ENCODE measurements around the gene NSD2. TPM values are rescaled to one million over a fixed set of nuclear protein-coding genes. Genes with fewer than 3 reads are reported as not detected.

Gene NSD2
- total and polyA plus RNA-seq, 5 donors from 2014 or later = 5.9 to 95.8 (median 7.3) TPM

DNA sequence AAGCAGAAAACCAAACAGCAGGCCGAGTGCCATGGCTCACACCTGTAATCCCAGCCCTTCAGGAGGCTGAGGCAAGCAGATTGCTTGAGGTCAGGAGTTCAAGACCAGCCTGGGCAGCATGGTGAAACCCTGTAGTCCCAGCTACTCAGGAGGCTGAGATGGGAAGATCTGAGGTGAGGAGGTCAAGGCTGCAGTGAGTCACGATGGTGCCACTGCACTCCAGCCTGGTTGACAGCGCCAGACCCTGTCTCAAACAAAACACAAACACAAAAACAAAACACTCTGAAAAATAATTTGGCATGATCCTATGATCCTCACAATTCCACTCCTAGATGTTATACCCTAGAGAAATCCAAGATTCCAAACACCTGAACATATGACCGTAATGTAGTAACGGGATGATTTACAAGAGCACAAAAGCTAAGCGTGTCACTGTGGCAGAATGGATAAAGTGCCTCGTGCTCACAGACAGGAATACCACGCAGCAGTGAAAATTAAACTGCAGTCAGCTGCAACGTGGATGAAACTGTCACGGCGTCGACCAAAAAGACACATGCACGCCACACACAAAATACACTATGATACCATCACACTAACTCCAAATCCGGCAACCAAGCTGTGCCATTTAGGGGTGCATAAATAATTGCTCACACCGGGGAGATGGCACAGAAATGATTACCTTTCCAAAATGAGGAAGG is 135.9 kb downstream of the NSD2 start:
- Mint-ChIP-seq H3K9me3 (peaks cover 0 to 2% (median 0%) of the 10 kb centered on the region in 7 donors), H3K36me3 (peaks cover 19% of the 10 kb centered on the region), H3K4me1 (peaks cover 28 to 53% (median 43%) of the 10 kb centered on the region in 4 donors), H3K27me3 (peaks cover 4% of the 10 kb centered on the region), H3K4me3 (peak overlapping the region; percentile 93 to 99 (median 95)), H3K27ac (peak overlapping the region; percentile 48 to 94 (median 93))
- H3K36me3 ChIP-seq (ENCODE audit: control insufficient read depth, insufficient read depth, low read length) = peaks cover 12% of the 10 kb centered on the region
- peak overlapping the region; percentile 85 for H3K4me3 ChIP-seq (ENCODE audit: low read depth, low read length)
- ATAC-seq (ENCODE audit: low read depth in 2 of 2) (no peak), DNase-seq (no peak)
- H3K27me3 ChIP-seq (ENCODE audit: control insufficient read depth, insufficient read depth, low read length) = no peaks in the 10 kb centered on the region
- H3K9me3 ChIP-seq (ENCODE audit: control insufficient read depth in 2 of 2, low read length in 2 of 2) = no peaks in the 10 kb centered on the region
- H3K27ac ChIP-seq (ENCODE audit: insufficient read depth, low read length, poor library complexity, severe bottlenecking) = no peak overlapping the region
- H3K4me1 ChIP-seq (ENCODE audit: control insufficient read depth, insufficient read depth, low read length, poor library complexity, severe bottlenecking) = peaks cover 23% of the 10 kb centered on the region

DNA sequence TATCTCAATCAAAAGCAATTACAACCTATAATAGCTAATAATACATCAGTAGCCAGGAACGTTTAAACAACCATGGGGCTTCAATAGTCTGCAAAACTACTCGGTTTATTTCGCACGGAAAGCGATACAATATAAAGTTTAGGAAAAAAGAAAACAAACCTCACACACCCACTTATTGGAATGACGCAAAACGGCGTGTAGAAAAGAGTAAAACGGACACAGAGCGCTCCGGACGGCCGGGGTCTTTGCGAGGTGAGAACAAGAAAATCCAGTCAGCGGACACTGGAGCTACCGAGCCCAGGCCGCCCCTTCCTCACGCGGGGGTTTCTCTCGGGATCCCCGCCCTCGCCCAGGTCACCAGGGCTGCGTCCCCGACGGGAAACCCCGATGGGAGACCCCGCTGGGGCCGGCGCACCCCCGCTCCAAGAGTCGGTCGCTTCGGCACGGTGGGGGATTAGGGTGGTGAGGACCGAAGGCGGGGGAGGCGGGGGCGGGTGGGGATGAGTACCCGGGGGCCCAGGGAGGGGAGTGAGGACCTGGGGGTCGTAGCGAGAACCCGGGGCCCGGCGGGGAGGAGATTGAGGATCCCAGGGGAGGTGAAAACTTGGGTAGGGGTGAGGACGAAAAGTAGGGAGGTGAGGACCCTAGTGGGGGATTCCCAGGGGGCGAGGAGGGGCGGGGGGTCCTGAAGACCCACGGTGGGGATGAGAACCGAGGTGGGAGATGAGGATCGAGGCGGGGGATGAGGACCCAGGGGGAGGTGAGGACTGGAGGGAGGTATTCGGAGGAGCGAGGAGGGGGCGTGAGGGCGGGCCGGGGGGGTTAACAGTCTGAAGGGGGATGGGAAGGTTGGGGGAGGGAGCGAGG is 136.8 kb downstream of the NSD2 start:
- Histone ChIP-seq H3K4me3 (ENCODE audit: low read depth, low read length) (peak overlapping the region; percentile 85), H3K4me1 (ENCODE audit: control insufficient read depth, insufficient read depth, low read length, poor library complexity, severe bottlenecking) (peaks cover 23% of the 10 kb centered on the region), H3K36me3 (ENCODE audit: control insufficient read depth, insufficient read depth, low read length) (peaks cover 12% of the 10 kb centered on the region), H3K9me3 (ENCODE audit: control insufficient read depth in 2 of 2, low read length in 2 of 2) (no peaks in the 10 kb centered on the region), H3K27ac (ENCODE audit: insufficient read depth, low read length, poor library complexity, severe bottlenecking) (peak overlapping the region; percentile 97), H3K27me3 (ENCODE audit: control insufficient read depth, insufficient read depth, low read length) (no peaks in the 10 kb centered on the region)
- Mint-ChIP-seq H3K4me3 (peak overlapping the region; percentile 94 to 99 (median 98)), H3K27ac (peak overlapping the region; percentile 95 to 97 (median 96)), H3K27me3 (peaks cover 4% of the 10 kb centered on the region), H3K9me3 (peaks cover 0 to 2% (median 0%) of the 10 kb centered on the region in 7 donors), H3K4me1 (peaks cover 23 to 43% (median 34%) of the 10 kb centered on the region in 4 donors), H3K36me3 (peaks cover 10% of the 10 kb centered on the region)
- ATAC-seq (ENCODE audit: low read depth in 2 of 2) (no peak), DNase-seq (no peak)

DNA sequence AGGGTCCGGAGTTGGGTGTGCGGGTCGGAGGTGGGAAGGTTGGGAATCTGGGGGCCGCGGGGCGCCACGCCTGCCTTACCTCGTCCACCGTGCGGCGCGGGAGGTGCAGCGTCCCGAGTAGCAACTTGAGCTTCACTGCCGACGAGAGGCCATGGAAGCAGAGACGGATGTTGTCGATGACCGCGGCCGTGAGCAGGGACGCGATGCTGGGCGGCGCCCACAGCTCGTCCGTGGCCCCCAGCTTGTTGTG is 137.4 kb downstream of the NSD2 start:
- H3K36me3 ChIP-seq (ENCODE audit: control insufficient read depth, insufficient read depth, low read length) = peaks cover 9% of the 10 kb centered on the region
- H3K27me3 ChIP-seq (ENCODE audit: control insufficient read depth, insufficient read depth, low read length) = no peaks in the 10 kb centered on the region
- Mint-ChIP-seq H3K36me3 (peaks cover 5% of the 10 kb centered on the region), H3K27ac (peak overlapping the region; percentile 93 to 96 (median 95)), H3K9me3 (peaks cover 0 to 2% (median 0%) of the 10 kb centered on the region in 7 donors), H3K4me1 (peaks cover 20 to 39% (median 29%) of the 10 kb centered on the region in 4 donors), H3K4me3 (peak overlapping the region; percentile 94 to 99 (median 97)), H3K27me3 (peaks cover 9% of the 10 kb centered on the region)
- H3K9me3 ChIP-seq (ENCODE audit: control insufficient read depth in 2 of 2, low read length in 2 of 2) = no peaks in the 10 kb centered on the region
- peaks cover 23% of the 10 kb centered on the region for H3K4me1 ChIP-seq (ENCODE audit: control insufficient read depth, insufficient read depth, low read length, poor library complexity, severe bottlenecking)
- peak overlapping the region; percentile 57 for H3K4me3 ChIP-seq (ENCODE audit: low read depth, low read length)
- ATAC-seq (ENCODE audit: low read depth in 2 of 2) (no peak), DNase-seq (no peak)
- peak overlapping the region; percentile 97 for H3K27ac ChIP-seq (ENCODE audit: insufficient read depth, low read length, poor library complexity, severe bottlenecking)

DNA sequence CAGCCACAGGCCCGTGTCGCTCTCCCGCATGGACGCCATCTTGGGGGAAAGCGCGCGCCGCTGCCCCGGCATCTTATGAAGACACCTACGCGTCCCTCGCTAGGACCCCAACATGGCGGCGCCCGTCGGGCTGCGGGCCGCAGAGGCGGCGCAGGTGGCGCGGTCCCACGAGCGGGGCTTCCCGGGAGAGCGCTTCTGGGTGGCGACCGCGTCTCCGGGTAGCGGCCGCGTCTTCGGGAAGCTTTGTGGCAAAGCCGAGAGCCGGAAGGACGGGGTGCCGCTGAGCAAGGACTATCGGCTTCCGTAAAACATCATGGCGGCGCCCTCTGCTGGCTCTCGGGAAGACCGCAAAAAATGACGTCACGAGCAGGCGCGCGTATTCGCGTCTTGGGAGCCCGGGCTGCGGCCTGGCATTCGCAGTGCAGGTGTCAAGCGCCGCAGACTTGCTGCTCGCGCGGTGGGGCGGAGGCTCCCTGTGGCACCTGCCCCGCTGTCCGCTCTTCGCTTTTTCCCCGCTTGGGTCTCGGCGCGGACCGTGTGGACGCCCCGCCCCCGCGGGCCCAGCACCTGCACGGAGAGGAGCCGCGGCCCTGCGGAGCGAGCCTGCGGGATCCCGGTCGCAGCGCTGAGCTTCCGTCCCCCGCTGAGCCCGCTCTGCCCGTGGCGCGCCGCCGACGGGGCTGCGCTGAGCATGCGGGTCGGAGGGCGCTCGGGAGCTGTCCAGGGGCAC is 137.9 kb downstream of the NSD2 start, which contains the start of gene NELFA:
Gene NELFA, minus strand, starts transcription at position 54 of the 730 bp plus-strand sequence. Its CDS starts 15 bp downstream, at position 39.
- Mint-ChIP-seq H3K36me3 (peaks cover 5% of the 10 kb centered on the region), H3K9me3 (peaks cover 0 to 2% (median 0%) of the 10 kb centered on the region in 7 donors), H3K27me3 (peaks cover 13% of the 10 kb centered on the region), H3K27ac (peak within 1 kb of the TSS; percentile 96 to 99 (median 97)), H3K4me3 (peak within 1 kb of the TSS; percentile 94 to 99 (median 98)), H3K4me1 (peaks cover 20 to 39% (median 28%) of the 10 kb centered on the region in 4 donors)
- ATAC-seq (ENCODE audit: low read depth in 2 of 2) = peak; percentile 84 to 86
- DNase-seq = peak; percentile 94 to 97 (median 97)
- H3K4me1 ChIP-seq (ENCODE audit: control insufficient read depth, insufficient read depth, low read length, poor library complexity, severe bottlenecking) = peaks cover 23% of the 10 kb centered on the region
- H3K4me3 ChIP-seq (ENCODE audit: low read depth, low read length) = peak within 1 kb of the TSS; percentile 85
- peak within 1 kb of the TSS; percentile 97 for H3K27ac ChIP-seq (ENCODE audit: insufficient read depth, low read length, poor library complexity, severe bottlenecking)
- H3K27me3 ChIP-seq (ENCODE audit: control insufficient read depth, insufficient read depth, low read length) = no peaks in the 10 kb centered on the region
- peaks cover 8% of the 10 kb centered on the region for H3K36me3 ChIP-seq (ENCODE audit: control insufficient read depth, insufficient read depth, low read length)
- no peaks in the 10 kb centered on the region for H3K9me3 ChIP-seq (ENCODE audit: control insufficient read depth in 2 of 2, low read length in 2 of 2)

DNA sequence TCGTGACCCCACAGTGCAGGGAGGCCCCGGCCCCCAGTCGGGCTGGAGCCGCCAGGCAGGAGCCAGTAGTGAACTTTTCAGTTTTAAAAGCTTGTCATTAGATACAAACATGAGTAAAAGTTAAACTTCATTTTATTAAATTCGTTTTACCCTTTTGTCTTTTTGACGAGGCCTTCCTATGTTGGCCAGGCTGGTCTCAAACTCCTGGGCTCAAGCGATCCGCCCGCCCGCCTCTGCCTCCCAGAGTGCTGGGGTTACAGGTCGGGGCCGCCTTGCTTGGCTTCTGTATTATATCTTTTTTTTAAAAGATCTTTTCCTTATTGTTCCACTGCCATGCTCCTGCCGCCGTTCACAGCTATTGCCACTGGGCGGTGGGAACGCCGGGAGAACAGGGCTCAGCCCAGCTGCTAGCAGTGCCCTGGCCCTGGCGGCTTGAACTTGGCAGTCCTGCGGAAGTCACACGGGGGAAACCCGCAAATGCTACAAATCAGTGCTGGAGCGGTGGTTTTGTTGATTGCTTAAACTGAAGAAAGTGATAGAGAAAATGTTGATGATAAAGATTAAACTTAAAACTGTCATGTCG is 138.5 kb downstream of the NSD2 start:
- Histone ChIP-seq H3K9me3 (ENCODE audit: control insufficient read depth in 2 of 2, low read length in 2 of 2) (no peaks in the 10 kb centered on the region), H3K4me3 (ENCODE audit: low read depth, low read length) (peak overlapping the region; percentile 68), H3K27me3 (ENCODE audit: control insufficient read depth, insufficient read depth, low read length) (no peaks in the 10 kb centered on the region), H3K36me3 (ENCODE audit: control insufficient read depth, insufficient read depth, low read length) (peaks cover 8% of the 10 kb centered on the region), H3K4me1 (ENCODE audit: control insufficient read depth, insufficient read depth, low read length, poor library complexity, severe bottlenecking) (peaks cover 23% of the 10 kb centered on the region), H3K27ac (ENCODE audit: insufficient read depth, low read length, poor library complexity, severe bottlenecking) (peak overlapping the region; percentile 97)
- peaks cover 20 to 39% (median 28%) of the 10 kb centered on the region in 4 donors for H3K4me1 Mint-ChIP-seq
- H3K27ac Mint-ChIP-seq = peak overlapping the region; percentile 93 to 99 (median 96)
- peak overlapping the region; percentile 90 to 99 (median 94) for H3K4me3 Mint-ChIP-seq
- DNase-seq (peak; percentile 36 to 80 (median 63)), ATAC-seq (ENCODE audit: low read depth in 2 of 2) (peak; percentile 9 to 30)
- peaks cover 0 to 2% (median 0%) of the 10 kb centered on the region in 7 donors for H3K9me3 Mint-ChIP-seq
- H3K27me3 Mint-ChIP-seq = peaks cover 20% of the 10 kb centered on the region
- H3K36me3 Mint-ChIP-seq = peaks cover 5% of the 10 kb centered on the region

DNA sequence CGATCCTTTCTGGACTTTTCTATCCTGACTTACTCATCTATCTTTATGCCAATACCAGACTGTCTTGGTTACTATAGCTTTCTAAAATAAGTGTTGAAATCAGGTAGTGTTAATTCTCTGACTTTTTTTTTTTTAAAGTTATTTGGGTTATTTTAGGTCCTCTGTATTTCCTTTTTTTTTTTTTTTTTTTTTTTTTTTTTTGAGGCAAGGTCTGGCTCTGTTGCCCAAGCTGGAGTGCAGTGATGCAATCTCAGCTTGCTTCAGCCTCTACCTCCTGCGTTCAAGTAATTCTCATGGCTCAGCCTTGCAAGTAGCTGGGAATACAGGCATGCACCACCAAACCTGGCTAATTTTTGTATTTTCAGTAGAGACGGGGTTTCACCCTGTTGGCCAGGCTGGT is 140.4 kb downstream of the NSD2 start:
- Mint-ChIP-seq H3K27ac (no peak overlapping the region), H3K9me3 (no peaks in the 10 kb centered on the region), H3K27me3 (peaks cover 25% of the 10 kb centered on the region), H3K36me3 (no peaks in the 10 kb centered on the region), H3K4me3 (peak overlapping the region in 2 of 4 donors; percentile 27 to 99), H3K4me1 (peaks cover 6 to 23% (median 15%) of the 10 kb centered on the region in 4 donors)
- ATAC-seq (ENCODE audit: low read depth in 2 of 2) = no peak
- Histone ChIP-seq H3K27ac (ENCODE audit: insufficient read depth, low read length, poor library complexity, severe bottlenecking) (no peak overlapping the region), H3K36me3 (ENCODE audit: control insufficient read depth, insufficient read depth, low read length) (no peaks in the 10 kb centered on the region), H3K4me1 (ENCODE audit: control insufficient read depth, insufficient read depth, low read length, poor library complexity, severe bottlenecking) (peaks cover 22% of the 10 kb centered on the region), H3K9me3 (ENCODE audit: control insufficient read depth in 2 of 2, low read length in 2 of 2) (no peaks in the 10 kb centered on the region), H3K27me3 (ENCODE audit: control insufficient read depth, insufficient read depth, low read length) (no peaks in the 10 kb centered on the region), H3K4me3 (ENCODE audit: low read depth, low read length) (no peak overlapping the region)
- DNase-seq = no peak

DNA sequence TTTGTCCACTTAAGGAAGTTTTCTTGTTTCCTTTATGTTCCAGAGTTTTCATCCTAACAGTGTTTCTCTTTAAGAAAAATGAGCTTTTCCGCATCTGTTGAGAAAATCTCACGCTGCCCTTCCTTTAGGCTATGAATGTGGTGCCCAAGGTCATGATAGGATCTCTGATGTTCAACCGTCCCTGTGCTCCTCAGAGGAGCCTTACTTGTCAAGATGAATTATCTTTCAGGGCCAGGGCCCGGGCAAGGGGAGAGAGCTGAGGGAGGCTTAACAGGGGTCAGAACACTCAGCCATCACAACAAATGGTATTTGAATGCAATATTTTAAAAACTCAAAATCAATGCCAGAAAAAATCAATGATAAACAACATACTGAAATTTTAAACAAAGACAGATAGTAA is 143.8 kb downstream of the NSD2 start:
- peaks cover 35% of the 10 kb centered on the region for H3K27me3 Mint-ChIP-seq
- H3K9me3 ChIP-seq (ENCODE audit: control insufficient read depth in 2 of 2, low read length in 2 of 2) = no peaks in the 10 kb centered on the region
- no peaks in the 10 kb centered on the region for H3K27me3 ChIP-seq (ENCODE audit: control insufficient read depth, insufficient read depth, low read length)
- peaks cover 5% of the 10 kb centered on the region for H3K4me1 ChIP-seq (ENCODE audit: control insufficient read depth, insufficient read depth, low read length, poor library complexity, severe bottlenecking)
- ATAC-seq (ENCODE audit: low read depth in 2 of 2) (no peak), DNase-seq (no peak)
- H3K36me3 Mint-ChIP-seq = no peaks in the 10 kb centered on the region
- no peaks in the 10 kb centered on the region for H3K9me3 Mint-ChIP-seq
- no peak overlapping the region for H3K27ac ChIP-seq (ENCODE audit: insufficient read depth, low read length, poor library complexity, severe bottlenecking)
- H3K4me1 Mint-ChIP-seq = peaks cover 3 to 6% (median 3%) of the 10 kb centered on the region in 4 donors
- no peaks in the 10 kb centered on the region for H3K36me3 ChIP-seq (ENCODE audit: control insufficient read depth, insufficient read depth, low read length)
- H3K4me3 ChIP-seq (ENCODE audit: low read depth, low read length) = no peak overlapping the region
- peak overlapping the region in 1 of 4 donors; percentile 44 for H3K4me3 Mint-ChIP-seq
- no peak overlapping the region for H3K27ac Mint-ChIP-seq

Measured in CD4-positive, CD25-positive, alpha-beta regulatory T cell (primary cell).